ENCODE measurements around the gene EIF3F. TPM values are rescaled to one million over a fixed set of nuclear protein-coding genes. Genes with fewer than 3 reads are reported as not detected.

EIF3F gene
- 100 to 1,000 TPM in 1 of 2 donors, 10 to 100 TPM in 1; 97.0 to 143 TPM for total RNA-seq

GRCh38 chr11:7986768-7987559 is at the start of gene EIF3F:
TSS of gene EIF3F (plus strand) at chr11:7987337. CDS start at chr11:7987353, 16 bp downstream.

GRCh38 chr11:7941608-7942007 is 45.5 kb upstream of the EIF3F start, which contains the start of gene OR10A3:
TSS of gene OR10A3 (minus strand) at chr11:7941708. CDS start at chr11:7939520, 2,188 bp downstream.

GRCh38 chr11:7965386-7965785 is 21.8 kb upstream of the EIF3F start, which contains the start of gene NLRP10:
TSS of gene NLRP10 (minus strand) at chr11:7965447. CDS start at chr11:7963495, 1,952 bp downstream.

Small RNA genes lying within 50 kb of the gene (small RNA-seq; reads per million reads assigned to genes)
- 0 reads per million in 2 donors for gene COX6CP5

Other genes with a start within 250 kb of the EIF3F start
- not detected for gene OR5P2, start 190.4 kb upstream of the EIF3F start, total RNA-seq
- gene OR5P3, start 156.5 kb upstream of the EIF3F start, total RNA-seq: not detected
- not detected for gene OR10A6, start 56.1 kb upstream of the EIF3F start, total RNA-seq
- gene OR10A3, start 45.6 kb upstream of the EIF3F start, total RNA-seq: not detected
- gene NLRP10, start 21.9 kb upstream of the EIF3F start, total RNA-seq: not detected
- 10 to 100 TPM in 1 of 2 donors, 1 to 10 TPM in 1; 7.7 to 11.0 TPM for gene TUB, start 93.9 kb downstream of the EIF3F start, total RNA-seq
- gene RIC3, start 181.7 kb downstream of the EIF3F start, total RNA-seq: under 1 TPM in 1 of 2 donors, not detected in 1; under 0.01 TPM